HEK293T (cell line): Measurements from ENCODE around the gene GRIFIN.

Experiments
- ARNT ChIP-seq: fragments of 450-650 bp; IDR thresholded peaks from 2 replicates; pipeline ENCODE4 v1.6.1; 2017; ENCODE audit warnings: mild to moderate bottlenecking
- BHLHE40 ChIP-seq: fragments of 450-650 bp; IDR thresholded peaks from 2 replicates; pipeline ENCODE4 v1.6.1; 2016; ENCODE audit warnings: mild to moderate bottlenecking, moderate library complexity, borderline replicate concordance
- ELF4 ChIP-seq: fragments of 450-650 bp; IDR thresholded peaks from 2 replicates; pipeline ENCODE4 v1.6.1; 2017; ENCODE audit warnings: antibody characterized with exemption
- FOXA1 ChIP-seq: fragments of 450-650 bp; IDR thresholded peaks from 2 replicates; pipeline ENCODE4 v1.6.1; 2016; ENCODE audit warnings: mild to moderate bottlenecking
- FOXK2 ChIP-seq: fragments of 450-650 bp; IDR thresholded peaks from 2 replicates; pipeline ENCODE4 v1.6.1; 2016; ENCODE audit warnings: mild to moderate bottlenecking
- FOXM1 ChIP-seq: fragments of 450-650 bp; IDR thresholded peaks from 2 replicates; pipeline ENCODE4 v1.6.1; 2017; ENCODE audit warnings: mild to moderate bottlenecking, borderline replicate concordance
- HDGF ChIP-seq: fragments of 450-650 bp; IDR thresholded peaks from 2 replicates; pipeline ENCODE4 v1.6.1; 2017; ENCODE audit warnings: antibody characterized with exemption, borderline replicate concordance
- L3MBTL2 ChIP-seq: fragments of 450-650 bp; conservative IDR thresholded peaks from 2 replicates; pipeline ENCODE4 v1.6.1; 2016; ENCODE audit warnings: mild to moderate bottlenecking
- NFRKB ChIP-seq: fragments of 450-650 bp; IDR thresholded peaks from 2 replicates; pipeline ENCODE4 v1.6.1; 2016; ENCODE audit warnings: mild to moderate bottlenecking, moderate library complexity
- PKNOX1 ChIP-seq: fragments of 450-650 bp; IDR thresholded peaks from 2 replicates; pipeline ENCODE4 v1.6.1; 2016
- SP1 ChIP-seq: fragments of 450-650 bp; IDR thresholded peaks from 2 replicates; pipeline ENCODE4 v1.6.1; 2017
- ZNF384 ChIP-seq: fragments of 450-650 bp; IDR thresholded peaks from 2 replicates; pipeline ENCODE4 v1.6.1; 2016

- TF ChIP-seq FOXA1 (no peak), ARNT (no peak), BHLHE40 (no peak), SP1 (no peak), NFRKB (no peak), ZNF384 (no peak), HDGF (no peak), PKNOX1 (no peak), FOXK2 (no peak), FOXM1 (no peak), L3MBTL2 (no peak), ELF4 (no peak)
These were observed 10.3 kb downstream of the GRIFIN start for GRCh38 chr7:2465928-2466327.
